GM12878 (cell line): ENCODE measurements around the gene FOXK1. TPM values are rescaled to one million over a fixed set of nuclear protein-coding genes. Genes with fewer than 3 reads are reported as not detected.

Experiments
- ATAC-seq: fragments of 200-7000 bp; cut with Tn5 transposase; 3 replicates; pipeline ENCODE4 v1.9.1; 2020; ENCODE audit warnings: mild to moderate bottlenecking, moderate library complexity
- BruUV-seq: library from RNA; stranded (reverse); fragments of 400-500 nt; replicated peaks from 2 replicates; lab custom pipeline; 2021; lab: Mats Ljungman, UMichigan
- CTCF ChIA-PET: fragments of 300-600 bp; sonication (Branson Sonifier 250); formaldehyde crosslinking; extraction: SDS; loops from one replicate; lab custom pipeline; 2021; ENCODE audit warnings: inconsistent platforms; lab: Yijun Ruan, JAX
- POLR2A ChIA-PET: fragments of 350-600 bp; formaldehyde crosslinking; extraction: SDS; loops from one replicate; lab custom pipeline; 2021; ENCODE audit warnings: inconsistent platforms; lab: Charles Lee
- RAD21 ChIA-PET: fragments of 300-600 bp; sonication (Branson Sonifier 250); formaldehyde crosslinking; loops from one replicate; lab custom pipeline; 2023; ENCODE audit warnings: antibody characterized with exemption; ENCODE audit not compliant: unreplicated experiment; lab: Charles Lee
- SMC1A ChIA-PET: fragments of 300-600 bp; sonication (Branson Sonifier 250); formaldehyde crosslinking; loops from one replicate; lab custom pipeline; 2023; ENCODE audit not compliant: unreplicated experiment, uncharacterized antibody; lab: Charles Lee
- DNase-seq: peaks from one replicate; pipeline ENCODE4 v3.0.0-alpha.2; 2011; ENCODE audit warnings: low read depth, low spot score
- FAIRE-seq: peaks from 3 replicates; lab custom pipeline; 2011; peaks lifted over from hg19 to GRCh38; lab: Jason Lieb, UNC
- H2AFZ ChIP-seq: 2 replicates; pipeline ENCODE4 v1.6.0; 2011; ENCODE audit warnings: low read depth, low read length, control low read depth; ENCODE audit not compliant: control insufficient read depth
- H3K27ac ChIP-seq: 2 replicates; pipeline ENCODE4 v1.5.1; 2011; ENCODE audit warnings: control low read depth; ENCODE audit not compliant: control insufficient read depth, insufficient read depth
- H3K27me3 ChIP-seq, 2 experiments: replicated peaks in 1 of 2; 2 replicates each; pipeline versions ENCODE4 v1.6.0 to v1.6.1; 2011; ENCODE audit warnings: low read length in 1 of 2; ENCODE audit not compliant: control insufficient read depth in 2 of 2, insufficient read depth in 2 of 2
- H3K36me3 ChIP-seq, 2 experiments: 2 replicates each; pipeline ENCODE4 v1.5.1; 2011; ENCODE audit warnings: low read length in 1 of 2; ENCODE audit not compliant: control insufficient read depth in 2 of 2, insufficient read depth in 2 of 2
- H3K4me1 ChIP-seq: 2 replicates; pipeline ENCODE4 v1.6.1; 2011; ENCODE audit warnings: mild to moderate bottlenecking, low read length, moderate library complexity, mixed read lengths; ENCODE audit not compliant: control insufficient read depth, insufficient read depth
- H3K4me2 ChIP-seq: 2 replicates; pipeline ENCODE4 v1.6.0; 2011; ENCODE audit warnings: control low read depth; ENCODE audit not compliant: control insufficient read depth, insufficient read depth
- H3K4me3 ChIP-seq: fragments of 200-600 bp; sonication (generic); 2 replicates; pipeline ENCODE4 v1.5.1; 2016
- H3K79me2 ChIP-seq: 2 replicates; pipeline ENCODE4 v1.6.0; 2011; ENCODE audit warnings: low read length; ENCODE audit not compliant: control insufficient read depth, insufficient read depth
- H3K9ac ChIP-seq: 2 replicates; pipeline ENCODE4 v1.8.0; 2011; ENCODE audit warnings: low read length, control low read depth, mixed read lengths; ENCODE audit not compliant: control insufficient read depth, insufficient read depth
- H3K9me3 ChIP-seq: replicated peaks from 3 replicates; pipeline ENCODE4 v1.5.1; 2011; ENCODE audit warnings: mild to moderate bottlenecking, low read length; ENCODE audit not compliant: control insufficient read depth, insufficient read depth
- H4K20me1 ChIP-seq: 2 replicates; pipeline ENCODE4 v1.6.0; 2011; ENCODE audit not compliant: control insufficient read depth, insufficient read depth
- BRCA1 ChIP-seq: IDR thresholded peaks from 2 replicates; pipeline ENCODE4 v1.6.1; 2011; ENCODE audit warnings: low read depth, low read length, improper control_type of control experiment
- CREM ChIP-seq: IDR thresholded peaks from 2 replicates; pipeline ENCODE4 v1.6.1; 2014; ENCODE audit warnings: antibody characterized with exemption, low read depth
- HDAC6 ChIP-seq: fragments of 200-600 bp; sonication (generic); IDR thresholded peaks from one replicate; pipeline ENCODE4 v1.8.0; 2017; ENCODE audit warnings: antibody characterized with exemption; ENCODE audit not compliant: unreplicated experiment
- IKZF2 ChIP-seq, 2 experiments: fragments of 450-650 bp; IDR thresholded peaks; 2 replicates each; pipeline ENCODE4 v1.6.1; 2017; ENCODE audit warnings: mild to moderate bottlenecking in 2 of 2, moderate library complexity in 2 of 2
- IRF4 ChIP-seq: IDR thresholded peaks from 2 replicates; pipeline ENCODE4 v1.6.1; 2011; ENCODE audit warnings: low read depth, low read length
- JUND ChIP-seq: IDR thresholded peaks from 2 replicates; pipeline ENCODE4 v1.6.1; 2012; ENCODE audit warnings: low read depth, mild to moderate bottlenecking, low read length, improper control_type of control experiment, moderate library complexity
- MTA3 ChIP-seq: IDR thresholded peaks from 2 replicates; pipeline ENCODE4 v1.6.1; 2012; ENCODE audit warnings: low read length, inconsistent platforms, borderline replicate concordance
- NRF1 ChIP-seq: conservative IDR thresholded peaks from 2 replicates; pipeline ENCODE4 v1.6.1; 2011; ENCODE audit warnings: mild to moderate bottlenecking, low read depth, low read length, improper control_type of control experiment
- PBX3 ChIP-seq: IDR thresholded peaks from 2 replicates; pipeline ENCODE4 v1.6.1; 2011; ENCODE audit warnings: mild to moderate bottlenecking, low read depth, low read length, moderate library complexity; ENCODE audit not compliant: insufficient replicate concordance
- RCOR1 ChIP-seq: conservative IDR thresholded peaks from 2 replicates; pipeline ENCODE4 v1.6.1; 2012; ENCODE audit warnings: low read depth, low read length, improper control_type of control experiment
- SPI1 ChIP-seq: IDR thresholded peaks from 2 replicates; pipeline ENCODE4 v1.6.1; 2011; ENCODE audit warnings: low read depth, mild to moderate bottlenecking, low read length, moderate library complexity, borderline replicate concordance; ENCODE audit not compliant: insufficient read depth
- SUPT20H ChIP-seq: IDR thresholded peaks from 2 replicates; pipeline ENCODE4 v1.6.1; 2011; ENCODE audit warnings: low read depth, mild to moderate bottlenecking, low read length, moderate library complexity, borderline replicate concordance; ENCODE audit not compliant: control insufficient read depth
- TAF1 ChIP-seq: IDR thresholded peaks from 2 replicates; pipeline ENCODE4 v1.6.1; 2011; ENCODE audit warnings: mild to moderate bottlenecking, low read depth, low read length, borderline replicate concordance
- ZNF274 ChIP-seq: IDR thresholded peaks from one replicate; pipeline ENCODE4 v1.8.0; 2011; ENCODE audit not compliant: insufficient read length, insufficient read depth
- ZNF384 ChIP-seq: IDR thresholded peaks from 2 replicates; pipeline ENCODE4 v1.6.1; 2012; ENCODE audit warnings: low read depth, mild to moderate bottlenecking, low read length, improper control_type of control experiment, borderline replicate concordance
- WGBS: methylation state at CpG from one replicate; pipeline ENCODE4 v1.1.6; 2016; ENCODE audit warnings: low lambda C conversion rate; ENCODE audit not compliant: insufficient replicate concordance, insufficient coverage; ENCODE audit errors: missing lambda C conversion rate; 5-methylcytosine and 5-hydroxymethylcytosine counted together
- in situ Hi-C: fragments of 300-500 bp; cut with MboI; formaldehyde crosslinking; loops from 9 replicates; pipeline ENCODE4 v1.14.3; 2018; ENCODE audit warnings: mixed read lengths
- intact Hi-C: fragments of 100-400 bp; cut with micrococcal nuclease; formaldehyde crosslinking; loops from one replicate; pipeline ENCODE4 v1.14.2; 2022; ENCODE audit not compliant: unreplicated experiment
- polyA plus RNA-seq, 11 experiments: library from polyadenylated mRNA; depleted of rRNA in 4 of 11; unstranded in 6 of 11; stranded (reverse) in 5 of 11; fragments of >200 nt; fragmentation: Nextera tagmentation in 4 of 11; fragmentation: Illumina TruSeq in 1 of 11; extraction: Ambion mirVana in 4 of 11; extraction: Trizol in 1 of 11; gene quantifications; 1 replicate in 1 of 11; 2 replicates in 10 of 11; pipeline versions ENCODE4 v1.2.1 to v1.2.3, GENCODE V29; 2011 to 2016; ENCODE audit warnings: inconsistent platforms in 2 of 11, missing spikeins in 2 of 11, low read depth in 1 of 11
- total RNA-seq, 4 experiments: library from RNA; depleted of rRNA in 3 of 4; stranded (reverse); fragments of >200 nt in 3 of 4; fragmentation: Illumina TruSeq in 1 of 4; extraction: Trizol in 1 of 4; gene quantifications; 2 replicates each; pipeline versions ENCODE4 v1.2.1 to v1.2.3, GENCODE V29; 2013 to 2021
- TF ChIP-seq, protein P1 (sequence below): fragments of 450-650 bp; IDR thresholded peaks from 2 replicates; pipeline ENCODE4 v1.6.1; 2017; ENCODE audit warnings: mild to moderate bottlenecking

Gene FOXK1
- total and polyA plus RNA-seq, 10 of the 15 experiments (the other 5 are each of a cell fraction or from before 2014, with no cell fraction given) = 0.24 to 31.8 (median 4.5) TPM

DNA sequence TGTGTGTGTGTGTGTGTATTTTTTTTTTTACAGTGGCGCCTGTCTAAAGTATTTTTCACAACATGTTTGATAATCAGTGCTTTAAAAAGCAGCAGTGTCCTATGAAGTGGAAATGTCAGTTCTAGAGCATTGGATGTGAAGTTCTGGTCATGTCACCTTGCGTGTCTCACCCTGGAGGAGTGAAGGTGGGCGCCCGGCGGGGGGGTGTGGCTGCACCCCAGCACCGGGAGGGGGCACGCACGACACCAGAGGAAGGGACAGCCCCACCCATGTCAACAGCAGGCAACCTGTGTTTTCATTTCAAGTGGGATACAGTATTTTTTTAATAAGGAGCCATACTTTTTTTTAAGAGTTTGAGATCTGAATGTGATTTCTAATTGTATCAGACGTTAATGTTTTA lies 88.8 kb downstream of the FOXK1 start:
- no peaks in the 10 kb centered on the region for H3K27me3 ChIP-seq
- peaks cover 6% of the 10 kb centered on the region; the same call in 1 of the 2 replicates for H3K4me1 ChIP-seq
- 0 out of 4 replicates have a peak, but pooled peaks cover 0 to 3% of the 10 kb centered on the region in 2 experiments for H3K36me3 ChIP-seq
- FAIRE-seq (no peak), DNase-seq (no peak), ATAC-seq (no peak)
- ChIA-PET CTCF (no interaction called here), POLR2A (no interaction called here), RAD21 (no interaction called here), SMC1A (no interaction called here)
- no peak for TF ChIP-seq MTA3
- no peak for TF ChIP-seq JUND
- no peak for TF ChIP-seq NRF1
- no peak for TF ChIP-seq IKZF2 (IDR thresholded peaks at IDR 0.05)
- no peak for TF ChIP-seq RCOR1
- TF ChIP-seq IRF4 = no peak
- TF ChIP-seq SPI1 = no peak
- no peak for TF ChIP-seq ZNF384
- TF ChIP-seq, protein P1, sequence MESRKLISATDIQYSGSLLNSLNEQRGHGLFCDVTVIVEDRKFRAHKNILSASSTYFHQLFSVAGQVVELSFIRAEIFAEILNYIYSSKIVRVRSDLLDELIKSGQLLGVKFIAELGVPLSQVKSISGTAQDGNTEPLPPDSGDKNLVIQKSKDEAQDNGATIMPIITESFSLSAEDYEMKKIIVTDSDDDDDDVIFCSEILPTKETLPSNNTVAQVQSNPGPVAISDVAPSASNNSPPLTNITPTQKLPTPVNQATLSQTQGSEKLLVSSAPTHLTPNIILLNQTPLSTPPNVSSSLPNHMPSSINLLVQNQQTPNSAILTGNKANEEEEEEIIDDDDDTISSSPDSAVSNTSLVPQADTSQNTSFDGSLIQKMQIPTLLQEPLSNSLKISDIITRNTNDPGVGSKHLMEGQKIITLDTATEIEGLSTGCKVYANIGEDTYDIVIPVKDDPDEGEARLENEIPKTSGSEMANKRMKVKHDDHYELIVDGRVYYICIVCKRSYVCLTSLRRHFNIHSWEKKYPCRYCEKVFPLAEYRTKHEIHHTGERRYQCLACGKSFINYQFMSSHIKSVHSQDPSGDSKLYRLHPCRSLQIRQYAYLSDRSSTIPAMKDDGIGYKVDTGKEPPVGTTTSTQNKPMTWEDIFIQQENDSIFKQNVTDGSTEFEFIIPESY = no peak
- no peak for TF ChIP-seq SUPT20H
- TF ChIP-seq PBX3 = no peak
- no peak for TF ChIP-seq TAF1
- TF ChIP-seq CREM = no peak
- no peak for TF ChIP-seq BRCA1
- no peak for TF ChIP-seq ZNF274
- TF ChIP-seq HDAC6 = no peak
- no peak overlapping the region for H3K4me3 ChIP-seq
- intact Hi-C loops (no loop called here), in situ Hi-C loops (no loop called here)
- no peak overlapping the region for H3K9ac ChIP-seq
- WGBS = 79% methylated on average over 9 of the region's 9 CpGs
- no peak overlapping the region for H3K4me2 ChIP-seq
- no peaks in the 10 kb centered on the region for H4K20me1 ChIP-seq
- H2AFZ ChIP-seq = no peak overlapping the region
- H3K27ac ChIP-seq = no peak overlapping the region
- no TSS peak for BruUV-seq
- H3K9me3 ChIP-seq = no peaks in the 10 kb centered on the region
- peaks cover 14% of the 10 kb centered on the region for H3K79me2 ChIP-seq
